Right kidney (tissue), 1 donor: ENCODE data around the gene APCDD1L.
"Not testable (repeated sequence)": the region's sequence is repeated elsewhere in the genome, so short reads cannot be mapped to it uniquely, and the experiment has no call there.

ENCODE experiments used
- DNase-seq: peaks from one replicate; pipeline ENCODE4 v3.0.0-alpha.2; 2016

The APCDD1L gene

GRCh38 chr20:58414216-58414615, 101.0 kb downstream of the APCDD1L start:
- DNase-seq, result not testable (repeated sequence)
